GM23338 (cell line): ENCODE results near the gene NAA11. TPM values are rescaled to one million over a fixed set of nuclear protein-coding genes. Genes with fewer than 3 reads are reported as not detected.

ENCODE experiments used
- ATAC-seq: fragments of 200-7000 bp; cut with Tn5 transposase; 3 replicates; pipeline ENCODE4 v1.9.1; 2020
- DNase-seq: peaks from one replicate; pipeline ENCODE4 v3.0.0-alpha.2; 2015; ENCODE audit warnings: low spot score
- H2AFZ ChIP-seq: fragments of 200-600 bp; sonication (generic); 2 replicates; pipeline ENCODE4 v1.8.0; 2016; ENCODE audit warnings: antibody characterized with exemption, mild to moderate bottlenecking, moderate library complexity
- H3F3A ChIP-seq: fragments of 200-600 bp; sonication (generic); replicated peaks from 2 replicates; pipeline ENCODE4 v1.8.0; 2017; ENCODE audit warnings: antibody characterized with exemption, mixed run types, low read depth
- H3K27ac ChIP-seq: fragments of 200-600 bp; sonication (generic); 2 replicates; pipeline ENCODE4 v1.6.1; 2016; ENCODE audit warnings: low read depth
- H3K27me3 ChIP-seq: fragments of 200-600 bp; sonication (generic); 2 replicates; pipeline ENCODE4 v1.8.0; 2016; ENCODE audit warnings: mild to moderate bottlenecking, mixed run types, moderate library complexity; ENCODE audit not compliant: insufficient read depth
- H3K36me3 ChIP-seq: fragments of 200-600 bp; sonication (generic); 2 replicates; pipeline ENCODE4 v1.8.0; 2016; ENCODE audit warnings: mild to moderate bottlenecking; ENCODE audit not compliant: insufficient read depth
- H3K4me1 ChIP-seq: fragments of 200-600 bp; sonication (generic); 2 replicates; pipeline ENCODE4 v1.8.0; 2016; ENCODE audit warnings: mild to moderate bottlenecking, moderate library complexity; ENCODE audit not compliant: insufficient read depth
- H3K4me2 ChIP-seq: fragments of 200-600 bp; sonication (generic); 2 replicates; pipeline ENCODE4 v1.7.1; 2017; ENCODE audit warnings: mixed run types
- H3K4me3 ChIP-seq: fragments of 200-600 bp; sonication (generic); 2 replicates; pipeline ENCODE4 v1.6.1; 2016; ENCODE audit warnings: mixed run types
- H3K79me2 ChIP-seq: fragments of 200-600 bp; sonication (generic); replicated peaks from 2 replicates; pipeline ENCODE4 v1.8.0; 2017; ENCODE audit warnings: mild to moderate bottlenecking; ENCODE audit not compliant: insufficient read depth
- H3K9me2 ChIP-seq: fragments of 200-600 bp; sonication (generic); 2 replicates; pipeline ENCODE4 v1.8.0; 2017; ENCODE audit not compliant: insufficient read depth
- H4K20me1 ChIP-seq: fragments of 200-600 bp; sonication (generic); replicated peaks from 2 replicates; pipeline ENCODE4 v1.8.0; 2017; ENCODE audit warnings: mild to moderate bottlenecking; ENCODE audit not compliant: insufficient read depth
- H3K27ac Mint-ChIP-seq: 2 replicates; pipeline ENCODE4 v1.8.0; 2020; ENCODE audit warnings: inconsistent platforms, mild to moderate bottlenecking, moderate library complexity, mixed read lengths
- H3K27me3 Mint-ChIP-seq: 3 replicates; pipeline ENCODE4 v1.8.0; 2022; ENCODE audit warnings: low read depth, mild to moderate bottlenecking, moderate library complexity, mixed read lengths, inconsistent platforms; ENCODE audit not compliant: insufficient read depth, poor library complexity
- H3K36me3 Mint-ChIP-seq: 3 replicates; pipeline ENCODE4 v1.8.0; 2021; ENCODE audit warnings: low read depth, mild to moderate bottlenecking, inconsistent platforms, moderate library complexity, mixed read lengths
- H3K4me1 Mint-ChIP-seq: 3 replicates; pipeline ENCODE4 v1.8.0; 2020; ENCODE audit warnings: mild to moderate bottlenecking, inconsistent platforms, mixed read lengths
- H3K4me3 Mint-ChIP-seq: 3 replicates; pipeline ENCODE4 v1.8.0; 2021; ENCODE audit warnings: moderate library complexity, mild to moderate bottlenecking, inconsistent platforms, mixed read lengths
- H3K9me3 Mint-ChIP-seq: 3 replicates; pipeline ENCODE4 v1.8.0; 2020; ENCODE audit warnings: moderate library complexity, mild to moderate bottlenecking, inconsistent platforms, mixed read lengths
- CREB1 ChIP-seq: fragments of 250-450 bp; sonication (Bioruptor Pico); IDR thresholded peaks from 2 replicates; pipeline ENCODE4 v1.5.0; 2020; ENCODE audit warnings: low read depth, mild to moderate bottlenecking, moderate library complexity
- JUNB ChIP-seq: IDR thresholded peaks from one replicate; pipeline ENCODE4 v1.6.1; 2016; ENCODE audit warnings: antibody characterized with exemption; ENCODE audit not compliant: unreplicated experiment
- NANOG ChIP-seq: IDR thresholded peaks from 2 replicates; pipeline ENCODE4 v1.6.1; 2016; ENCODE audit warnings: antibody characterized with exemption, borderline replicate concordance
- REST ChIP-seq: IDR thresholded peaks from one replicate; pipeline ENCODE4 v1.6.1; 2018; ENCODE audit warnings: antibody characterized with exemption; ENCODE audit not compliant: unreplicated experiment
- ZNF331 ChIP-seq: fragments of 250-450 bp; sonication (Bioruptor Pico); IDR thresholded peaks from 2 replicates; pipeline ENCODE4 v1.5.0; 2020; ENCODE audit warnings: low read depth, mild to moderate bottlenecking, moderate library complexity
- polyA plus RNA-seq: library from polyadenylated mRNA; unstranded; fragments of >200 nt; fragmentation: Nextera tagmentation; extraction: Ambion mirVana; gene quantifications from 2 replicates; pipeline ENCODE4 v1.2.1, GENCODE V29; 2016
- total RNA-seq: library from RNA; depleted of rRNA; stranded (reverse); fragments of >200 nt; shearing (Covaris generic); gene quantifications from 2 replicates; pipeline ENCODE4 v1.2.3, GENCODE V29; 2014
- TF ChIP-seq, protein P1 (sequence below), 2 experiments: fragments of 200-600 bp in 1 of 2; sonication (generic) in 1 of 2; conservative IDR thresholded peaks; 2 replicates each; pipeline versions ENCODE4 v1.5.1 to v1.6.1; 2016 to 2017; ENCODE audit warnings: antibody characterized with exemption in 2 of 2, low read depth in 2 of 2, mild to moderate bottlenecking in 2 of 2, moderate library complexity in 1 of 2
- TF ChIP-seq, protein P2 (sequence below): IDR thresholded peaks from 2 replicates; pipeline ENCODE4 v1.6.1; 2016; ENCODE audit warnings: antibody characterized with exemption

Gene NAA11
- total and polyA plus RNA-seq, 2 experiments from 2014 or later, result not detected

- H3K9me3 Mint-ChIP-seq, result no peaks in the 10 kb centered on the region
- TF ChIP-seq NANOG (no peak), REST (no peak), JUNB (no peak), CREB1 (no peak)
- TF ChIP-seq, protein P1, sequence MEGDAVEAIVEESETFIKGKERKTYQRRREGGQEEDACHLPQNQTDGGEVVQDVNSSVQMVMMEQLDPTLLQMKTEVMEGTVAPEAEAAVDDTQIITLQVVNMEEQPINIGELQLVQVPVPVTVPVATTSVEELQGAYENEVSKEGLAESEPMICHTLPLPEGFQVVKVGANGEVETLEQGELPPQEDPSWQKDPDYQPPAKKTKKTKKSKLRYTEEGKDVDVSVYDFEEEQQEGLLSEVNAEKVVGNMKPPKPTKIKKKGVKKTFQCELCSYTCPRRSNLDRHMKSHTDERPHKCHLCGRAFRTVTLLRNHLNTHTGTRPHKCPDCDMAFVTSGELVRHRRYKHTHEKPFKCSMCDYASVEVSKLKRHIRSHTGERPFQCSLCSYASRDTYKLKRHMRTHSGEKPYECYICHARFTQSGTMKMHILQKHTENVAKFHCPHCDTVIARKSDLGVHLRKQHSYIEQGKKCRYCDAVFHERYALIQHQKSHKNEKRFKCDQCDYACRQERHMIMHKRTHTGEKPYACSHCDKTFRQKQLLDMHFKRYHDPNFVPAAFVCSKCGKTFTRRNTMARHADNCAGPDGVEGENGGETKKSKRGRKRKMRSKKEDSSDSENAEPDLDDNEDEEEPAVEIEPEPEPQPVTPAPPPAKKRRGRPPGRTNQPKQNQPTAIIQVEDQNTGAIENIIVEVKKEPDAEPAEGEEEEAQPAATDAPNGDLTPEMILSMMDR (conservative IDR thresholded peaks at IDR 0.05; ENCODE audit: low read depth in 2 of 2), result peak; percentile 9 to 42; a peak in 2 of 4 replicates
- TF ChIP-seq, protein P2, sequence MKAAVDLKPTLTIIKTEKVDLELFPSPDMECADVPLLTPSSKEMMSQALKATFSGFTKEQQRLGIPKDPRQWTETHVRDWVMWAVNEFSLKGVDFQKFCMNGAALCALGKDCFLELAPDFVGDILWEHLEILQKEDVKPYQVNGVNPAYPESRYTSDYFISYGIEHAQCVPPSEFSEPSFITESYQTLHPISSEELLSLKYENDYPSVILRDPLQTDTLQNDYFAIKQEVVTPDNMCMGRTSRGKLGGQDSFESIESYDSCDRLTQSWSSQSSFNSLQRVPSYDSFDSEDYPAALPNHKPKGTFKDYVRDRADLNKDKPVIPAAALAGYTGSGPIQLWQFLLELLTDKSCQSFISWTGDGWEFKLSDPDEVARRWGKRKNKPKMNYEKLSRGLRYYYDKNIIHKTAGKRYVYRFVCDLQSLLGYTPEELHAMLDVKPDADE, result no peak
- H3K36me3 Mint-ChIP-seq, result no peaks in the 10 kb centered on the region
- Histone ChIP-seq H3K79me2 (no peaks in the 10 kb centered on the region), H3K27ac (no peak overlapping the region), H3K4me1 (no peaks in the 10 kb centered on the region), H3K27me3 (no peaks in the 10 kb centered on the region), H4K20me1 (no peaks in the 10 kb centered on the region), H3F3A (no peaks in the 10 kb centered on the region), H3K4me3 (no peak overlapping the region), H3K4me2 (no peak overlapping the region), H2AFZ (peak overlapping the region; percentile 14; the same call in 1 of the 2 replicates), H3K36me3 (no peaks in the 10 kb centered on the region), H3K9me2 (peaks cover 2% of the 10 kb centered on the region; the same call in 1 of the 2 replicates)
- no peaks in the 10 kb centered on the region for H3K27me3 Mint-ChIP-seq
- H3K4me1 Mint-ChIP-seq, result no peaks in the 10 kb centered on the region
- no peak overlapping the region for H3K4me3 Mint-ChIP-seq
- no peak for ATAC-seq
- H3K27ac Mint-ChIP-seq, result no peak overlapping the region
- DNase-seq, result no peak
Observed at GRCh38 chr4:79298027-79298426, 27.8 kb downstream of the NAA11 start.

- no peak for ATAC-seq
- TF ChIP-seq ZNF331 (CRISPR knock-in tag), result no peak
- no peak for TF ChIP-seq REST
Observed at GRCh38 chr4:79297479-79297878, 28.4 kb downstream of the NAA11 start.

More at GRCh38 chr4:79297479-79297878, 28.4 kb downstream of the NAA11 start:
- Mint-ChIP-seq H3K27ac (no peak overlapping the region), H3K4me3 (no peak overlapping the region), H3K27me3 (no peaks in the 10 kb centered on the region), H3K36me3 (no peaks in the 10 kb centered on the region), H3K4me1 (no peaks in the 10 kb centered on the region), H3K9me3 (no peaks in the 10 kb centered on the region)
- no peak overlapping the region for H2AFZ ChIP-seq
- H3K9me2 ChIP-seq, result peaks cover 2% of the 10 kb centered on the region; the same call in 1 of the 2 replicates
- no peaks in the 10 kb centered on the region for H3K27me3 ChIP-seq
- H3K4me3 ChIP-seq, result no peak overlapping the region
- H3K36me3 ChIP-seq, result no peaks in the 10 kb centered on the region
- no peaks in the 10 kb centered on the region for H3K79me2 ChIP-seq
- no peak for DNase-seq
- H3K4me1 ChIP-seq, result no peaks in the 10 kb centered on the region
- H3K4me2 ChIP-seq, result no peak overlapping the region
- H3F3A ChIP-seq, result no peaks in the 10 kb centered on the region
- no peaks in the 10 kb centered on the region for H4K20me1 ChIP-seq
- no peak overlapping the region for H3K27ac ChIP-seq
